ENCODE measurements around the gene MTM1.

Gene MTM1

DNA sequence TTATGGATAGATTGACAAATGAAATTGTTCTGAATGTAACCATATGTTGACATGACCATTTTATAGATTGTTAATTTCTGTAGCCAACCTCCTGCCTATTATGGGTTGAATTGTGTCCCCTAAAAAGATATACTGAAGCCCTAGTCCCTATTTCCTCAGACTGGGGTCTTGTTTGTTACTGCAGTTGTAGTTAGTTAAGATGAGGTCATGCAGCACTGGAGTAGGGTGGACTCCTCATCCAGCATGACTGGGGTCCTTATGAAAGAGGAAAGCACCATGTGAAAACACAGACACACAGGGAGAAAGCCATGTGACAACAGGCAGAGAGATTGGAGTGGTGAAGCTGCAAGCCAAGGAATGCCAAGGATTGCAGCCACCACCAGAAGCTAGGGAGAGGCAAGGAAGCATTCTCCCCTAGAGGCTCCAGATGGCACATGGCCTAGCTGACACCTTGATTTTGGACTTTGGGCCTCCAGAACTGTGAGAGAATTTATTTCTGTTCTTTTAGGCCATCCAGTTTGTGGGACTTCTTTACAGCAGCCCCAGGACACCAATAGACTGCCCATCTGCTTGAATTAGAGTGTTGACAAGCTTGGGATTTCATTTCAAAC, 14.0 kb downstream of the MTM1 start:
- no peak overlapping the region for H3K27ac ChIP-seq
- TF ChIP-seq, protein P1, sequence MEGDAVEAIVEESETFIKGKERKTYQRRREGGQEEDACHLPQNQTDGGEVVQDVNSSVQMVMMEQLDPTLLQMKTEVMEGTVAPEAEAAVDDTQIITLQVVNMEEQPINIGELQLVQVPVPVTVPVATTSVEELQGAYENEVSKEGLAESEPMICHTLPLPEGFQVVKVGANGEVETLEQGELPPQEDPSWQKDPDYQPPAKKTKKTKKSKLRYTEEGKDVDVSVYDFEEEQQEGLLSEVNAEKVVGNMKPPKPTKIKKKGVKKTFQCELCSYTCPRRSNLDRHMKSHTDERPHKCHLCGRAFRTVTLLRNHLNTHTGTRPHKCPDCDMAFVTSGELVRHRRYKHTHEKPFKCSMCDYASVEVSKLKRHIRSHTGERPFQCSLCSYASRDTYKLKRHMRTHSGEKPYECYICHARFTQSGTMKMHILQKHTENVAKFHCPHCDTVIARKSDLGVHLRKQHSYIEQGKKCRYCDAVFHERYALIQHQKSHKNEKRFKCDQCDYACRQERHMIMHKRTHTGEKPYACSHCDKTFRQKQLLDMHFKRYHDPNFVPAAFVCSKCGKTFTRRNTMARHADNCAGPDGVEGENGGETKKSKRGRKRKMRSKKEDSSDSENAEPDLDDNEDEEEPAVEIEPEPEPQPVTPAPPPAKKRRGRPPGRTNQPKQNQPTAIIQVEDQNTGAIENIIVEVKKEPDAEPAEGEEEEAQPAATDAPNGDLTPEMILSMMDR (conservative IDR thresholded peaks at IDR 0.05): no peak

DNA sequence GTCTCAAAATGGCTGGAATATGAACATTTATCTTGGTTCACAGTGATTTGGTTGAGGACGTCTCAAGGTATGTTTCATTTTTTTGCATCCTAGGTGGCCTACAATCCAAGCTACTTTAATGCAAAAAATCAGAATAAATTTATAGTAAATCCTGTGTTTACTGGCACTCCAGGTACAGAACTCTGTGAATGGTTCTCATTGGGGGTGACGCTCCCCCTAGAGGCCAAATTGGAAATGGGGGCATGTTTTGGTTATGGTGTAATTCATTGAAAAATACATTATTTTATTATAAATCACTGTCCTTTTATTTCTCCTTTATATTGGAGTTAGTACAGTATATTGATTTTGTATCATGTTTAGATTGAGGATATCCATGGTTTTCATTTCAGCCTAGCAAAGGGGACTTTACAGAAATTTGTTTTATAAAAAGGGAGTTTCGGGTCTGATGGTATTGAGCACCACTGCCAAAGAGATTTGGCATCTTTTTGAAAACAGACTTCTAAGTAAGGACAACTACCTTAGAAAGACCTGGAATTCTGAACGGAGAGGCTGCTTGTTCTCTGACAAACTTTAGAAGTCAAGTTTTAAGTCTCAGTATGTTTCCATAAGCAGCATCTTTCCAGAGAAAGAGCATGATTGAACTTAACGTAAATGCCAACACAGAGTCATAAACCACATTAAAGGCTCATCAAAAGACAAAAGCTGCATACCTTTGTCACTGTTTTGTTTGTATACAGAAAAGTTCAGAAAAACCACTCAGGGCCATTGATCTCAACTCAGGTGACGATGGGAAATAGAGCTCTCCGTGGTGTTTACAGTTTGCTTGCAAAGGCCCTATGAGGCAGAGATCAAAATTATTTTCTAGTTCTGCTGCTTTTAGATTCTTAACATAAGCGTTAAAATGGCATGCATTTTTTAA, 19.4 kb downstream of the MTM1 start:
- H3K27ac ChIP-seq: no peak overlapping the region
- TF ChIP-seq, protein P1 (conservative IDR thresholded peaks at IDR 0.05): peak; percentile 66

DNA sequence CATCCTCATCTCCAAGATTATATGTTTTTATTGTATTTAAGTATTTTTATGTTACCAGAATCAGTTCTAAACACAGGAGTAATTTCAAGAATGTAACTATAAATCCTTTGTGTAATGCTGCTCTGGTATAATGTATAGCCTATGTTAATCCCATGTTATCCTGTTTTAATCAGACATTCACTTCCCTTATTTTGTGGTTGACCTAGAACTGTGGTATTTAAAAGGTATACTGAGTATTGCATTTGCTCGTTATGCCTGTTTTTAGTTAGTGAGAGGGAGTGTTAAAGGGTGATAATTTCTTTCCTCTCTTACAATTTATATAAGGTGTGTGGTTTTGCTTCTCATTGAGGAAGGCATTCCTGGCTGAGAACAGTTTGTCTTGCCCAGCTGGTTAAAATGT, 26.2 kb downstream of the MTM1 start:
- TF ChIP-seq, protein P1 (conservative IDR thresholded peaks at IDR 0.05): no peak
- H3K27ac ChIP-seq: no peak overlapping the region

DNA sequence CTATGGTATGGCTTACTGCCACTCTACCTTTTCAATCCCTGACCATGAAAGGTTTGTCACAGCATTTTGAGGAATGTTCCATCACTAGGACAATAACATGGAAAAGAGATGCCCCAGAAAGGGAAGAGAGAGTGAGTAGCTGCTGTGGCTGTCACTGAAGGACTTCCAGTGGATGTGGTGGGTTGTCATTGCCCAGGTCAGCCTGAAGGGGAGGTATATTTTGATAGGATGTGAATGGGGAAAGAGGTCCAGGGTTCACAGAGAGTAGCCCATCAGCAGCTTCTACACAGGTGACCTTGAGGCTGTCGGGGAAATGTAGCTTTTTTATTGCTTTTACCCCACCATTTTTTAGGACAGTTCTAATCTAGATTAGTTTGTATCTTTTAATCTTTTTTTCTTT, 30.8 kb downstream of the MTM1 start:
- H3K27ac ChIP-seq: no peak overlapping the region
- TF ChIP-seq, protein P1 (conservative IDR thresholded peaks at IDR 0.05): no peak

DNA sequence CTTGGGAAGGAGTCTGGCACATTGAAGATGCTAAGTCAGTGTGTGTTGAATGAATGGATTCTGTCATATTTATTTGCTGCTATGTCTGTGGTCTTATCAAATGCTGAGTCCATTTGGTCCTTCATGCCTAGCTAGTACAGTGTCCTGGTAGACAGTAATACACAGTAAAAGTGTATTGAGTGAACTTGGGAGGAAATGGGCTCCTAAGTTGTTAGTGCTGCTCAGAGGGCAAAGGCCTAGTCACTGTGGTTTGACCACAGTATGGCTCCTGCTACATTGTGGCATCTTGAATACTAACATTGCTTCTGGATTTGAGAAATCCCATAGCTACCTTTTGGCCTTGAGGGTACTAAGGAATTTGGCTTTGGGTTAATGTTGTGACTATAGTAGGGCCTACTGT, 33.9 kb downstream of the MTM1 start:
- TF ChIP-seq, protein P1 (conservative IDR thresholded peaks at IDR 0.05): no peak
- H3K27ac ChIP-seq: no peak overlapping the region

DNA sequence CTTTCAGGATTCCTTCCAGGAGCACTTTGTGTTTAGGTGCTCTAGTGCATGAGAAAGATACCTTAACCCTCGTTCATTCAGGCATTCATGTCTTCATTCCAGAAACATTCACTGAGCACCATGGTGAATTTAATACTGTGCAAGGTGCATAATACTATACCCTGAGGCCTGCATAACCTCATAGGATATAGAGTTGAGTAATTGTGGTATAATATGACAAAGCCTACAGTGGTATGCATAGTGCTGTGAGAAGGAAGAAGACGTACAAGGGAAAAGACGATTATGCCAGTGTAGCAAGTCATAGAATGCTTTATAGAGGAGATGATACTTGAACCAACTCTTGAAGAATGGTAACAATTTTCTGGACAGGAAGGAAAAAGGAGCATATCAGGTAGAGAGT, 34.3 kb downstream of the MTM1 start:
- TF ChIP-seq, protein P1 (conservative IDR thresholded peaks at IDR 0.05): no peak
- H3K27ac ChIP-seq: no peak overlapping the region

DNA sequence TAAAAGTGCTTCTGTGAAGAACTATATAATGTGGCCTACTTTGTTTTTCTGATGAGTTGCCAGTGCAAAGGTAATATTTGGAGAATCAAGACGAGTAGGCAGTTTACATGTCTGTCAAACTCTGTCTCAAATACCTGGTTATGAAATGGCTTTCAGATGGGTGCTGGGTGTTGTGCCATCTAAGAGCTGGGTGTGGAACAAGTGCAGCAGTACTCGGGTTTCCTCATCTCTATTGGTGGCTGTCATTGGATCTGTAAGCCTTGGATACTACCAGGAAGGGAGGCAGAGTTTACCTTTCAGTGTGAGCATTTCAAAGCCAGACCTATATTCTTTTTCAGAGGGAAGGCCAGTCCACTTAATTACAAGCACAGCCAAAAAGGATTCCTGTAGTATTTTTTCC, 37.2 kb downstream of the MTM1 start:
- no peak overlapping the region for H3K27ac ChIP-seq
- TF ChIP-seq, protein P1 (conservative IDR thresholded peaks at IDR 0.05): no peak
